ENCODE data around the gene ABCC10. TPM values are rescaled to one million over a fixed set of nuclear protein-coding genes. Genes with fewer than 3 reads are reported as not detected.

ABCC10 gene
- polyA plus RNA-seq, 2 of the 4 experiments (the other 2 are of a cell fraction) = 6.8 to 9.3 TPM

DNA sequence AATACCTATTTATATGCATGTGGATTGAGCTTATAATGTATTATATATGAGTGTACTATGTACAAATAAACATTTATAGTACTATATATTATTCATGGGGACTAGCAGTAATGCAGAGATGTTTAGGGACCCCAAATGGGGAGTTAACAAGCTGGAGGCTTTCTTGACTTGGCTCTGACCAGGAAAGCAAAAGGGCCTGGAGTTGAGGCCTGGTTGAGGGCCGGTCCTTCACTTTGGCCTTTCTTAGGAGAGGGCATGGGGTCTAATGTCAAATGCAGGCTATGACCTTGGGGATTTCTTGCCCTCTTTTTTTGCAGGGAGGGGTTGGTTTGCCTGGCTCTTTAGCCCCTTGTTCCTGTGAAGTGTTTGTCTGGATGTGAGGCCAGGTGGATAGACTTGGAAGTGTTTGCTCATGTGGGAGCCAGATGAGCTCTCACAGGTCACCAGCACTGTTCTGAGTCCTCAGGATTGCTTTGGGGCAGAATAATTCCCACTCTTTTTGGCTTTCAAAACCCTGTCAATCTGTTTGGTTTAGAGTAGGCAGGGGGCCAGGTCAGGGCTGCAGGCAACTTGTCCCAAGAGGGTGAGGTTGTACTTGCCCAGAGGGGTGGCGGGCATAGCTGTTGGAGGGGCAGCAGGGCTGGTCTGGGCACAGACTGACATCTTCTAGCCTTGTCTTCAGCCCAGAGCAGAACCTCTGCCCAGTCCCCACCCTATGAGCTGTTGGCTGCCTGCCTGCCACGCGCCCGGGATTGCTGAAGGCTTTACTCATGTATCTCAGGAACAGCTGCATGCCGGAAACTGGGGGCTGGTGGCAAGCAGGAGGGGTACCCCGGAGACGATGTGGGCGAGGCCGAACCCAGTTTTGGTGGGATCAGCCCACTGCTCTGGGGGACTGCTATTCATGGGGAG is 64.7 kb downstream of the ABCC10 start:
- H3K4me3 ChIP-seq = no peak overlapping the region
- peaks cover 16% of the 10 kb centered on the region for H3K4me1 ChIP-seq
- TF ChIP-seq PBX3 (IDR thresholded peaks at IDR 0.05) (no peak), TFCP2L1 (CRISPR knock-in tag; IDR thresholded peaks at IDR 0.05) (no peak), FOSL2 (IDR thresholded peaks at IDR 0.05) (no peak), FOSL2 (CRISPR knock-in tag; IDR thresholded peaks at IDR 0.05) (no peak), HOXB5 (CRISPR knock-in tag; IDR thresholded peaks at IDR 0.05) (no peak), REST (IDR thresholded peaks at IDR 0.05) (no peak)
- ATAC-seq (no peak), DNase-seq (ENCODE audit: low read depth in 1 of 2, low spot score in 1 of 2) (no peak), FAIRE-seq (no peak)
- ChIA-PET POLR2A (no interaction called here), CTCF (interaction anchor here (0.8 to 7.1 kb wide), 6 partner anchors 11 to 263 kb away, joined by 3 to 79 read pairs (median 4); partner anchors contain the start of genes DNPH1 and LRRC73)
- no peaks in the 10 kb centered on the region for H3K9me3 ChIP-seq
- 86% methylated on average over 4 of the region's 10 CpGs for WGBS (ENCODE audit: missing lambda C conversion rate)
- no peak overlapping the region for H3K4me2 ChIP-seq
- H3K27ac ChIP-seq = no peak overlapping the region

DNA sequence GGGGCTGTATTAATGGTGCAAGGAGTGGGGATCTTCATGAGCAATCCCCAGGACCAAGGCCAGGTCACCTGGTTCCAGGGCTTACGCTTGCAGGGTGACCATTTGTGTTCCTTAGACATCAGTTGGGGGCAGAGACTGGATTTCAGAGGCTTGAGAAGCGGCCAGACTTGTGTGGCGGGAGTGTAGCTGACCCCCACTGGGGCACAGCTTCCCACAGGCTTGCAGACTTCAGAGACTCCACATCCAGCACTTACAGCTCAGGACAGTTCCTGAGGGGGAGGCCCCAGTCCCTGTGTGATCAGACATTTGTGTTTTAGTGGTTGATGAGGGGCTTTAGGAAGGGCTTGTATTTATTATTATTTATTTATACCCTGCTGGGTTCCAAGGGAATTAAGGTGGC is 65.3 kb downstream of the ABCC10 start:
- TF ChIP-seq MAZ (IDR thresholded peaks at IDR 0.05; ENCODE audit: borderline replicate concordance, low read depth, low read length) (no peak), RFX5 (IDR thresholded peaks at IDR 0.05) (no peak)
- FAIRE-seq (no peak), DNase-seq (ENCODE audit: low read depth in 1 of 2, low spot score in 1 of 2) (no peak), ATAC-seq (no peak)
- WGBS (ENCODE audit: missing lambda C conversion rate) = 68% methylated on average over 3 of the region's 3 CpGs
- no peak overlapping the region for H3K27ac ChIP-seq
- peaks cover 16% of the 10 kb centered on the region for H3K4me1 ChIP-seq
- CTCF ChIA-PET = interaction anchor here (0.5 to 7.1 kb wide), 5 partner anchors 10 to 264 kb away, joined by 3 to 79 read pairs (median 6); partner anchors contain the start of genes DLK2, DNPH1 and LRRC73
- POLR2A ChIA-PET = interaction anchor here (2.1 kb wide), 1 partner anchor 24 kb away, joined by 4 read pairs; the partner anchor contains the start of genes POLR1C and YIPF3
- no peak overlapping the region for H3K4me2 ChIP-seq
- no peak overlapping the region for H3K4me3 ChIP-seq
- no peaks in the 10 kb centered on the region for H3K9me3 ChIP-seq

DNA sequence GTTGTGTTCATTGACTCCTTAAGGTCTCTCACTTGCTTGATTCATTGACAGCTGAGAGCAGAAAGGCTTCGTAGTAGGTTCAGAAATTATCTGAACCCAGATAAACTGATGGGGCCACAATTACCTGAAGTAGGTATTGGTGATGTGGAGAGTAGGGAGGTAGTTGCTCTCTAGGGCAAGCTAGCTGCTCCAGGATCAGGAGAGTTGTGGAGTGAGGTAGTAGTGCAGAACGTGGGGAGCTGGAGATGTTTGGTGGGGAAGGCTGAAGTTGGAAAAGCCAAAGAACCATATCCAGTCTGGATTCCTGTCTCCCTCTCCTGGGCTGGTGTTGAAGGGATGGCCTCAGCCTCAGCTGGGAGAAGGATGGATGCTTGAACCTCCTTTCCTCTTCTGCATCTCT is 65.9 kb downstream of the ABCC10 start:
- H3K4me3 ChIP-seq = no peak overlapping the region
- CTCF ChIA-PET = interaction anchor here (0.5 to 7.1 kb wide), 5 partner anchors 14 to 264 kb away, joined by 3 to 79 read pairs (median 4); partner anchors contain the start of genes DLK2, DNPH1 and LRRC73
- 81% methylated on average over 2 of the region's 2 CpGs for WGBS (ENCODE audit: missing lambda C conversion rate)
- H3K4me1 ChIP-seq = peaks cover 16% of the 10 kb centered on the region
- ATAC-seq (no peak), FAIRE-seq (no peak), DNase-seq (ENCODE audit: low read depth in 1 of 2, low spot score in 1 of 2) (no peak)
- no peak overlapping the region for H3K4me2 ChIP-seq
- POLR2A ChIA-PET = interaction anchor here (2.1 kb wide), 1 partner anchor 23 kb away, joined by 4 read pairs; the partner anchor contains the start of genes POLR1C and YIPF3
- no peak overlapping the region for H3K27ac ChIP-seq
- TF ChIP-seq FOSB (CRISPR knock-in tag; IDR thresholded peaks at IDR 0.05) (no peak), HOXB13 (CRISPR knock-in tag; IDR thresholded peaks at IDR 0.05; ENCODE audit: low read depth) (no peak), KDM1A (IDR thresholded peaks at IDR 0.05; ENCODE audit: low read depth) (no peak), KDM5A (IDR thresholded peaks at IDR 0.05) (no peak), GATA3 (IDR thresholded peaks at IDR 0.05; ENCODE audit: borderline replicate concordance) (no peak), ZNF302 (CRISPR knock-in tag; IDR thresholded peaks at IDR 0.05) (no peak), EHMT2 (IDR thresholded peaks at IDR 0.05; ENCODE audit: low read depth) (no peak), PHF8 (IDR thresholded peaks at IDR 0.05; ENCODE audit: borderline replicate concordance, low read depth) (no peak), ESRRA (IDR thresholded peaks at IDR 0.05; ENCODE audit: borderline replicate concordance, low read length) (no peak), ZC3H11A (IDR thresholded peaks at IDR 0.05) (no peak), RFX5 (IDR thresholded peaks at IDR 0.05) (no peak), BCL3 (IDR thresholded peaks at IDR 0.05) (no peak), EHF (CRISPR knock-in tag; IDR thresholded peaks at IDR 0.05) (no peak), NFE2L2 (conservative IDR thresholded peaks at IDR 0.05; ENCODE audit: low read length) (no peak), ZFP36 (IDR thresholded peaks at IDR 0.05; ENCODE audit: borderline replicate concordance, partially characterized antibody) (no peak), TFCP2L1 (CRISPR knock-in tag; IDR thresholded peaks at IDR 0.05) (no peak), RAD21 (conservative IDR thresholded peaks at IDR 0.05 in 1 of 2, IDR thresholded peaks at IDR 0.05 in 1 of 2) (no peak), CBX8 (IDR thresholded peaks at IDR 0.05) (no peak), JUNB (IDR thresholded peaks at IDR 0.05) (no peak)
- TF ChIP-seq, protein P1, sequence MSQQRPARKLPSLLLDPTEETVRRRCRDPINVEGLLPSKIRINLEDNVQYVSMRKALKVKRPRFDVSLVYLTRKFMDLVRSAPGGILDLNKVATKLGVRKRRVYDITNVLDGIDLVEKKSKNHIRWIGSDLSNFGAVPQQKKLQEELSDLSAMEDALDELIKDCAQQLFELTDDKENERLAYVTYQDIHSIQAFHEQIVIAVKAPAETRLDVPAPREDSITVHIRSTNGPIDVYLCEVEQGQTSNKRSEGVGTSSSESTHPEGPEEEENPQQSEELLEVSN (IDR thresholded peaks at IDR 0.05; ENCODE audit: borderline replicate concordance, low read depth) = no peak
- H3K9me3 ChIP-seq = no peaks in the 10 kb centered on the region
